Measurements from ENCODE around the gene ERI3.

DNA sequence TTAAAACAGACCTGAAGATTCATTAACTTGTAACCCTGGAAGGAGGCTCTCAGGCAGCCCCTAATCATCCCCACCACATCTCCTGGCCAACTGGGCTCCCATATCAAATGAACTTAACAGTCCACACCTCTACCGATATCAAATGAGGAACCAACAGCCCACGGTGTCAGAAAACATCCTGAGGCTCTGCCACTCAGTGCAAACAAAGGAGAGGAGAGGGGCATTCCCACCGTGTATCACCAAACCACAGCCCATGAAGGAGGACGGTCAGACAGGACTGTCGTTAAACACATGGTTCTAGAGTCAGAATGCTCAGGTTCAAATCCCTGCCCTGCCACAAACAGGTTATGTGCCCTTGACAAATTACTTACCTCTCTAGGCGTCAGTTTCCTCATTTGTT, 52.5 kb downstream of the ERI3 start:
- no peak for TF ChIP-seq POLR2A (IDR thresholded peaks at IDR 0.05)
- TF ChIP-seq, protein P1, sequence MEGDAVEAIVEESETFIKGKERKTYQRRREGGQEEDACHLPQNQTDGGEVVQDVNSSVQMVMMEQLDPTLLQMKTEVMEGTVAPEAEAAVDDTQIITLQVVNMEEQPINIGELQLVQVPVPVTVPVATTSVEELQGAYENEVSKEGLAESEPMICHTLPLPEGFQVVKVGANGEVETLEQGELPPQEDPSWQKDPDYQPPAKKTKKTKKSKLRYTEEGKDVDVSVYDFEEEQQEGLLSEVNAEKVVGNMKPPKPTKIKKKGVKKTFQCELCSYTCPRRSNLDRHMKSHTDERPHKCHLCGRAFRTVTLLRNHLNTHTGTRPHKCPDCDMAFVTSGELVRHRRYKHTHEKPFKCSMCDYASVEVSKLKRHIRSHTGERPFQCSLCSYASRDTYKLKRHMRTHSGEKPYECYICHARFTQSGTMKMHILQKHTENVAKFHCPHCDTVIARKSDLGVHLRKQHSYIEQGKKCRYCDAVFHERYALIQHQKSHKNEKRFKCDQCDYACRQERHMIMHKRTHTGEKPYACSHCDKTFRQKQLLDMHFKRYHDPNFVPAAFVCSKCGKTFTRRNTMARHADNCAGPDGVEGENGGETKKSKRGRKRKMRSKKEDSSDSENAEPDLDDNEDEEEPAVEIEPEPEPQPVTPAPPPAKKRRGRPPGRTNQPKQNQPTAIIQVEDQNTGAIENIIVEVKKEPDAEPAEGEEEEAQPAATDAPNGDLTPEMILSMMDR (IDR thresholded peaks at IDR 0.05), result no peak
